ENCODE data around the gene SLC22A13. TPM values are rescaled to one million over a fixed set of nuclear protein-coding genes. Genes with fewer than 3 reads are reported as not detected.
A peak's percentile ranks its signal among the peaks of the same experiment; 100 is the strongest.

SLC22A13 gene
- total and polyA plus RNA-seq, 9 of the 15 experiments (the other 6 are each of a cell fraction or from before 2014, with no cell fraction given), result 0.09 to 0.49 (median 0.17) TPM; not detected in 3

DNA sequence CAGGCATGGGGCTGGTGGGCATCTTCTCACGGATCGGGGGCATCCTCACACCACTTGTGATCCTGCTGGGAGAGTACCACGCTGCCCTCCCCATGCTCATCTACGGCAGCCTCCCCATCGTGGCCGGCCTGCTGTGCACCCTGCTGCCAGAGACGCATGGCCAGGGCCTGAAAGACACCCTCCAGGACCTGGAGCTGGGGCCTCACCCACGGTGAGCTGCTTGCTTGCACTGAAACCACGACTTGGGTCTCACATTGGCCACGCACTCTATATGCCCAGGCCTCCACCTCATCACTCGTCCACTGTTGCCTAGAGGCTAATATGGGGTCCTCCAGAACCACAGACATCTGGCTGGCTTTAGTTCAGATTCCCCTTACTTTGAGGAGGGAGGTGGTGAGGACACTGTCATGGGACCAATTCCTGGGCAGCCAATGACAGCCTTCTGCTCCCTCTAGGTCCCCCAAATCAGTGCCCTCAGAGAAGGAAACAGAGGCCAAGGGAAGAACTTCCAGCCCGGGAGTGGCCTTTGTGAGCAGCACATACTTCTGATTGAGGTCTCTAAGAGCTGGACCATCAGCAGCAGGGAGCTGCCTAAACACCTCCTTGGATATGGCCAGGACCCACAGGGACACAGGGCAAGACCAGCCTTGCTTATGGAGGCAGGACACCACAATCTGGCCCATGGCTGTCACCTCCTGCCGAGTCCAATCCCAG lies 11.5 kb downstream of the SLC22A13 start:
- POLR2A ChIA-PET, result interaction anchor here (0.6 kb wide), 2 partner anchors 98 to 399 kb away, joined by 3 read pairs; no protein-coding TSS in a partner anchor
- Histone ChIP-seq H3K79me2 (ENCODE audit: control insufficient read depth, insufficient read depth, low read length) (no peaks in the 10 kb centered on the region), H3K9ac (ENCODE audit: insufficient read depth in 1 of 2, low read depth in 2 of 2, low read length in 2 of 2) (peak overlapping the region in 1 of 2 experiments; percentile 56; a peak in 1 of 4 replicates), H3K36me3 (ENCODE audit: control insufficient read depth, insufficient read depth, low read length) (no peaks in the 10 kb centered on the region), H3K4me1 (replicated peaks in 1 of 2; ENCODE audit: control insufficient read depth in 2 of 2, insufficient read depth in 2 of 2, low read length in 2 of 2) (peaks cover 0 to 14% of the 10 kb centered on the region in 2 experiments; a peak in 2 of 5 replicates), H3K4me3 (no peak overlapping the region), H3K27ac (ENCODE audit: extremely low read depth, low read depth, low read length) (no peak overlapping the region), H4K20me1 (replicated peaks; ENCODE audit: control insufficient read depth, insufficient read depth, low read length) (no peaks in the 10 kb centered on the region), H3K9me1 (ENCODE audit: control insufficient read depth, insufficient read depth, low read length) (peaks cover 3% of the 10 kb centered on the region), H3K9me3 (replicated peaks; ENCODE audit: control insufficient read depth, insufficient read depth, low read depth, low read length) (no peaks in the 10 kb centered on the region), H3K27me3 (ENCODE audit: control insufficient read depth in 2 of 2, insufficient read depth in 2 of 2, low read length in 2 of 2) (no peaks in the 10 kb centered on the region; a peak in 2 of 5 replicates), H2AFZ (ENCODE audit: low read depth, low read length) (no peak overlapping the region), H3K4me2 (ENCODE audit: insufficient read depth, low read length) (no peak overlapping the region)
- TF ChIP-seq ZFP1 (CRISPR knock-in tag; IDR thresholded peaks at IDR 0.05) (no peak), MBD2 (IDR thresholded peaks at IDR 0.05; ENCODE audit: borderline replicate concordance, low read depth) (no peak), HMGN3 (IDR thresholded peaks at IDR 0.05; ENCODE audit: borderline replicate concordance, extremely low read depth, insufficient read length, low read depth, low read length) (no peak), PURB (CRISPR knock-in tag; IDR thresholded peaks at IDR 0.05; ENCODE audit: low read depth) (no peak), NR2C2 (CRISPR knock-in tag; IDR thresholded peaks at IDR 0.05) (no peak), NR2C2 (tag; IDR thresholded peaks at IDR 0.05) (no peak), XRCC3 (IDR thresholded peaks at IDR 0.05) (no peak), ZBTB7A (IDR thresholded peaks at IDR 0.05; ENCODE audit: borderline replicate concordance, control insufficient read depth, low read depth, low read length) (no peak), GTF2A2 (tag; IDR thresholded peaks at IDR 0.05) (no peak)
- TF ChIP-seq, protein P1, sequence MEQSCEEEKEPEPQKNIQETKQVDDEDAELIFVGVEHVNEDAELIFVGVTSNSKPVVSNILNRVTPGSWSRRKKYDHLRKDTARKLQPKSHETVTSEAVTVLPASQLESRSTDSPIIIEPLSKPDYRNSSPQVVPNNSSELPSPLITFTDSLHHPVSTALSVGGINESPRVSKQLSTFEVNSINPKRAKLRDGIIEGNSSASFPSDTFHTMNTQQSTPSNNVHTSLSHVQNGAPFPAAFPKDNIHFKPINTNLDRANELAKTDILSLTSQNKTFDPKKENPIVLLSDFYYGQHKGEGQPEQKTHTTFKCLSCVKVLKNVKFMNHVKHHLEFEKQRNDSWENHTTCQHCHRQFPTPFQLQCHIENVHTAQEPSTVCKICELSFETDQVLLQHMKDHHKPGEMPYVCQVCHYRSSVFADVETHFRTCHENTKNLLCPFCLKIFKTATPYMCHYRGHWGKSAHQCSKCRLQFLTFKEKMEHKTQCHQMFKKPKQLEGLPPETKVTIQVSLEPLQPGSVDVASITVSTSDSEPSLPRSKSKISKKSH (CRISPR knock-in tag; IDR thresholded peaks at IDR 0.05), result no peak
- FAIRE-seq, result no peak
- no peak for ATAC-seq
- intact Hi-C loops (cut with micrococcal nuclease), result no loop called here
- 39% methylated on average over 13 of the region's 13 CpGs for WGBS (ENCODE audit: insufficient coverage, low coverage, missing lambda C conversion rate)
- in situ Hi-C loops (cut with MboI), result no loop called here
- DNase-seq (ENCODE audit: extremely low read depth in 1 of 4, low spot score in 3 of 4), result no peak
- BruUV-seq (replicated peaks), result no TSS peak
- CTCF ChIA-PET (ENCODE audit: low intra/inter-chr PET ratio), result no interaction called here

Measured in K562 (cell line).